ENCODE measurements around the gene CALHM3.

- TF ChIP-seq CTCF (IDR thresholded peaks at IDR 0.05) (no peak), POLR2A (IDR thresholded peaks at IDR 0.05) (no peak)
Observed at GRCh38 chr10:103456074-103456660, 22.9 kb downstream of the CALHM3 start.
